ENCODE data around the gene SYT7. TPM values are rescaled to one million over a fixed set of nuclear protein-coding genes. Genes with fewer than 3 reads are reported as not detected.
"Not testable (repeated sequence)": the region's sequence is repeated elsewhere in the genome, so short reads cannot be mapped to it uniquely, and the experiment has no call there.

The SYT7 gene
- total RNA-seq, 1 donor from 2014 or later = 3.4 TPM

GRCh38 chr11:61618978-61619377 lies 38.1 kb upstream of the SYT7 start:
- no peak overlapping the region for H3K4me3 ChIP-seq
- no peaks in the 10 kb centered on the region for H3K4me1 ChIP-seq
- H3K27ac ChIP-seq = no peak overlapping the region
- H3K27me3 ChIP-seq = no peaks in the 10 kb centered on the region
- no peaks in the 10 kb centered on the region for H3K9me3 ChIP-seq
- no peaks in the 10 kb centered on the region for H3K36me3 ChIP-seq
- TF ChIP-seq CTCF (IDR thresholded peaks at IDR 0.05) (no peak), POLR2A (IDR thresholded peaks at IDR 0.05) (no peak), POLR2AphosphoS5 (IDR thresholded peaks at IDR 0.05; ENCODE audit: insufficient read depth in 1 of 2, low read depth in 1 of 2) (no peak)
- intact Hi-C loops (cut with DNase I) = no loop called here
- no peak for DNase-seq (ENCODE audit: extremely low spot score in 2 of 2)

GRCh38 chr11:61617515-61617914 lies 36.6 kb upstream of the SYT7 start:
- Histone ChIP-seq H3K27ac (no peak overlapping the region), H3K36me3 (no peaks in the 10 kb centered on the region), H3K9me3 (no peaks in the 10 kb centered on the region), H3K4me1 (no peaks in the 10 kb centered on the region), H3K4me3 (no peak overlapping the region), H3K27me3 (no peaks in the 10 kb centered on the region)
- intact Hi-C loops (cut with DNase I) = no loop called here
- DNase-seq (ENCODE audit: extremely low spot score in 2 of 2) = no peak
- TF ChIP-seq CTCF (IDR thresholded peaks at IDR 0.05) (no peak), POLR2AphosphoS5 (IDR thresholded peaks at IDR 0.05; ENCODE audit: insufficient read depth in 1 of 2, low read depth in 1 of 2) (no peak), POLR2A (IDR thresholded peaks at IDR 0.05) (no peak)

- H3K9me3 ChIP-seq = no peaks in the 10 kb centered on the region
- no peaks in the 10 kb centered on the region for H3K36me3 ChIP-seq
- no peak overlapping the region for H3K4me3 ChIP-seq
- no peak for DNase-seq (ENCODE audit: extremely low spot score in 2 of 2)
- no peaks in the 10 kb centered on the region for H3K27me3 ChIP-seq
- intact Hi-C loops (cut with DNase I) = no loop called here
- no peak overlapping the region for H3K27ac ChIP-seq
- H3K4me1 ChIP-seq = no peaks in the 10 kb centered on the region
- TF ChIP-seq POLR2A (IDR thresholded peaks at IDR 0.05) (no peak), CTCF (IDR thresholded peaks at IDR 0.05) (no peak), POLR2AphosphoS5 (IDR thresholded peaks at IDR 0.05; ENCODE audit: insufficient read depth in 1 of 2, low read depth in 1 of 2) (no peak)
Observed at GRCh38 chr11:61616434-61616833, 35.6 kb upstream of the SYT7 start.

- H3K27ac ChIP-seq; H3K36me3 ChIP-seq; H3K4me1 ChIP-seq; H3K27me3 ChIP-seq; H3K4me3 ChIP-seq; H3K9me3 ChIP-seq; DNase-seq (ENCODE audit: extremely low spot score in 2 of 2); intact Hi-C loops (cut with DNase I): not testable (repeated sequence)
Observed at GRCh38 chr11:61614782-61615181, 33.9 kb upstream of the SYT7 start.

GRCh38 chr11:61613870-61614269 lies 33.0 kb upstream of the SYT7 start:
- Histone ChIP-seq H3K4me1 (no peaks in the 10 kb centered on the region), H3K4me3 (no peak overlapping the region), H3K27ac (no peak overlapping the region), H3K9me3 (no peaks in the 10 kb centered on the region), H3K27me3 (no peaks in the 10 kb centered on the region), H3K36me3 (no peaks in the 10 kb centered on the region)
- intact Hi-C loops (cut with DNase I) = no loop called here
- no peak for TF ChIP-seq POLR2A (IDR thresholded peaks at IDR 0.05)
- TF ChIP-seq POLR2AphosphoS5 (IDR thresholded peaks at IDR 0.05; ENCODE audit: insufficient read depth in 1 of 2, low read depth in 1 of 2) = no peak
- no peak for TF ChIP-seq CTCF (IDR thresholded peaks at IDR 0.05)
- no peak for DNase-seq (ENCODE audit: extremely low spot score in 2 of 2)

- no peaks in the 10 kb centered on the region for H3K36me3 ChIP-seq
- TF ChIP-seq POLR2A (IDR thresholded peaks at IDR 0.05) = no peak
- H3K27ac ChIP-seq = no peak overlapping the region
- no peaks in the 10 kb centered on the region for H3K4me1 ChIP-seq
- no peaks in the 10 kb centered on the region for H3K9me3 ChIP-seq
- H3K4me3 ChIP-seq = no peak overlapping the region
- H3K27me3 ChIP-seq = no peaks in the 10 kb centered on the region
- no peak for DNase-seq (ENCODE audit: extremely low spot score in 2 of 2)
- intact Hi-C loops (cut with DNase I) = no loop called here
Observed at GRCh38 chr11:61613051-61613450, 32.2 kb upstream of the SYT7 start.
